GM18499 (cell line): ENCODE data around the gene DTNB.
"Not testable (repeated sequence)": the region's sequence is repeated elsewhere in the genome, so short reads cannot be mapped to it uniquely, and the experiment has no call there.

ENCODE experiments used
- ATAC-seq: cut with Tn5 transposase; IDR thresholded peaks from one replicate; pipeline ENCODE4 v1.9.1; 2021; ENCODE audit warnings: moderate number of reproducible peaks; ENCODE audit not compliant: insufficient read depth, unreplicated experiment

Gene DTNB

DNA sequence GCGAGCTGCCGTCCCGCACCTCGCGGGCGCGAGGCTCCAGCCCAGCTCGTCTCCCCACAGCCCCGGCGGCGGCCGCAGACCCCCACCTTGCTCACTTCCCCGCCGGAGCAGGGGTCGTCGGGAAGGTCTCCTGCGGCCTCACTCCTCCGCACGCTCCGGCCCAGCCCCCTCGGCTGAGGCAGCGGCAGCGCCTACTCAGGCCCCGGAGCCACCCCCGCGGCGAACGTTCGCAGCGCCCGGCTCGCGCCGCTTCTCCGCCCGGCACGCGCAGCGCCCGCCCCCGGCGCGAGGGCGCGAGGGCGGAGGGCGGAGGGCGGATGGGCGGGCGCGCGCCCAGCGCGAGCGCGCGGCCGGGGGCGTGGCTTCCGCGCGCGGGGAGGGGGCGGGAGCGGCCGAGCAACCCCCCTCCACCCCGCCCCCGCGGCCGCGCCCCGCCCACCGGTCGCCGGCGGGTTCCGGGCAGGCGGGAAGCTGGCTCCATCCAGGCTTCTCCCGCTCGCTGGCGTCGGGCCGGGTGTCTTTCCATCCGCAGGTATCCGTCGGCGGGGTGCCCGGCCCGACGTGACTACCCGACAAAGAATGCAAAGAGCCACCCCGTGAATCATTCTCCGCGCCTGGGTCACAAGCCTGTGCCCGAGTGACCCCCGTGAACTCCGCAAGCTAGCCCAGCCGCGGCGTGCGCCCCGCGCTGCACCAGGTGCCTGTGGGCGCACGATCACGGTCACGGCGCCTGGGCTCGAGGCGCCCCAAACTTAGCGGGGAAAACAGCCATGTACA, at the start of gene DTNB:
Gene DTNB (minus strand): TSS at position 278 of the 777 bp plus-strand sequence. CDS start 20,917 bp downstream, outside the sequence.
- no peak for ATAC-seq

DNA sequence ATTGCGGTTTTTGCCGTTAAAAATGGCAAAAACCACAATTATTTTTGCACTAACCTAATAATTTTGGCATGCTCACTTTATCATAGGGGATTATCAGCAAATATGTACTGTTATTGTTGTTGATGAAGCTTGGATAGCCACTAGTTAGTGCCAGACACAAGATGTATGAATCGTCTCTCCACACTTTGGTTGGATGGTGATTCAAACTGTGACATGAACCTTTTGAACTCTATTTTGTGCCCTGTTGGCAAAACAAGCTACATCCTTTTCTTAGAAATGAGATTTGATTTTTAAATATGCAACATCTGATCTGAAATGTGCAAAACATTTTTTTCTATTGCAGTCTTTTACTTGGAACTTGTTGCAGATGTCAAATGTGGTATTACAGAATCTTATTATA, 48.8 kb upstream of the DTNB start:
- no peak for ATAC-seq

DNA sequence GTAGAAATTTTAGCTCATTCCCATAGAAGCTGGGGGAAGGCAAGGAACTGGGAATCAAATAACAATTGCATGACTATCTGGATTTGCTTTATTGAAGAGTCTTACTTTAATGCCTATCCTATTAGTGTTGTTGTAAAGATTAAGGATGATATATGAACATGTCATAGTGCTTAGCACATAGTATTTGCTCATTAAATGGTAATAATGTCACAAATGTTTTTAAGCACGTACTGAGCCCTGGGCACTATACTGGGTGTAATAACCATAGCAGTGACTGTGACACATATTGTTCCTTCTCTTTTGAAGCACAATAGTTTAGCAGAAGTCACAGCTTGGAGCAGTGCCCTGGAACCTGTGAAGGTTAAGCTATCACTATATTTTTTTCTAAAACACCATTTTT, 47.2 kb upstream of the DTNB start:
- no peak for ATAC-seq

DNA sequence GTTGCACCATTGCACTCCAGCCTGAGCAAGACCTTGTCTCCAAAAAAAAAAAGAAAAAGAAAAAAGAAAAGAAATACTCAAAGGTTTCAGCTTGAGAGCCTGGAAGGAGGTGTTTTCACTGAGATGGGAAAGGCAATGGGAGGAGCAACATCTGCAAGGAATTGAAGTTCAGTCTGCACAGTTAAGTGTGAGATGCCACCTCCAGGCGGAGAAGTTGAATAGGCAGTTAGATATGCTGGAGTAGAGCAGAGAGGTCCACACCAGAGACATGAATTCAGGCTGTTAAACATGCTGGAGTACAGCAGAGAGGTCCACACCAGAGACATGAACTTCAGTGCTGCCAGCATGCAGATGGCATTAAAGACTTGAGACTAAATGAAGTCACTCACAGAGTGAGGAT, 41.4 kb upstream of the DTNB start:
- no peak for ATAC-seq

DNA sequence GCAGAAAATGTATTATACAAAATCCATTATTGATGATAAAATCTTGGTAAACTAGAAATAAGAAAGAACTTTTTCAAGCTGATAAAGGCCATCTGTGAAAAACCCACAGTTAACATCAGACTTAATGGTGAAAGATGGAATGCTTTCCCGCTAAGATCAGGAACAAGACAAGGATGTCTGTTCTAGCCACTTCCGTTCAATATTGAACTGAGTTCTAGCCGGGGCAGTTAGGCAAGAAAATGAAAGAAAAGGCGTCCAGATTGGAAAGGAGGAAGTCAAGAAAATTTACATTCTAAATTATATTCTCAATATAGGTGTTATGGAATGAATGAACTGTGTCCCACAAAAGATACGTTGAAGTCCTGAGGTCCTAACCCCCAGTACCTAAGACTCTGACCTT, 39.1 kb upstream of the DTNB start:
- ATAC-seq = no peak

DNA sequence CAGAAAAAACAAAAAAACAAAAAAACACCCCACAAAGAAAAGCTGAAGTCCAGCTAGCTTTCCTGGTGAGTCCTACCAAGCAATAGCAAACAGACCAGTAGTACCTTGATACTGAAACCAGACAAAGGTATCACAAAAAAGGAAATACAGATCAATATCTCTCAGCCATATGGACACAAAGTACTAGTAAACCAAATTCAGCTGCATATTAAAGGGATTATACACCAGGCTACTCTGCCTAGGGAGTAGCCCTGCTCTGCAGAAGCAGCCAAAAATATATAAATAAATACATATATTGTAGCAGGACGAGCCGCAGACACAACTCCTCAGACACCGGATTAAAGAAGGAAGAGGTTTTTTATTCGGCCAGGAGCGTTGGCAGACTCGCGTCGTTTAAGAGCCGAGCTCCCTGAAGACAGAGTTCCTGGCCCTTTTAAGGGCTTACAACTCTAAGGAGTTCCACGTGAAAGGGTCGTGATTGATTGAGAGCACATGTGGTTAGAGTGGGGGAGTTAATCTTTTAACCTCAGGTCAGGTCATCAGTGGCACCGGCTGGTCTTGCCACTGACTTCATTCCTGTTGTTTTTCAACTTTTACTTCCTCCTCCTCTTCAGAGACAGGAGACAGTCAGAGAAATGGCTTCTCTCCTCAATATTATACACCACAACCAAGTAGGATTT, 38.4 kb upstream of the DTNB start:
- ATAC-seq = no peak

DNA sequence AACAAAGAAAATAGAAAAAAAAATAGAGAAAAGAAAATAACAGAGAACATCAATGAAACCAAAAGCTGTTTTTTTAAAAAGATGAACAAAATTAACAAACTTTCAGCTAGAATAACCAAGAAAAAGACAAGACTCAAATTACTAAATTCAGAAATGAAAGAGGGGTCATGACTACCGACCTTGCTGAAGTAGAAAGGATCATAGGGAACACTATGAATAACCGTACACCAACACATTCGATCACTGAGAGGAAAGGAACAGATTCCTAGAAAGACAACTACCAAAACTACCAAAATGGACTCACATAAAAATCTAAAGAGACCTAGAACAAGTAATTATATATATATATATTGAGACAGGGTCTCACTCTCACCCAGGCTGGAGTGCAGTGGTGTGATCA, 37.4 kb upstream of the DTNB start:
- ATAC-seq = no peak

DNA sequence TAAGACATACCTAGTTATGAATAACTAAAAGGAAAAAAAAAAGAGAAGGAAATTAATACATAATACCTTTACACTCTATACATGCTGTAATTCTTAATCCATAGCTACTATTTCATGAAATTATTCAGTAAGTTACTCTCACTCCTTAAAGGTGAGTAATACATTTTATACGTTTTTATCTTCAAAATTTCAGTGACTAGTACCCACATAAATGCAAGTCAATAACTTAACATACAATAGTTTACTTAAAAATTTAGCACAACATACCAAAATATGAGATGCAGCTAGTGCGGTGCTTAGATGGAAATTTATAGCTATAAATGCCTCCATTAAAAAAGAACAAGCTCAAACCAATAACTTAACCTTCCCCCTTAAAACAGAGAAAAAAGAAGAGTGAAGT, 36.0 kb upstream of the DTNB start:
- ATAC-seq = no peak

DNA sequence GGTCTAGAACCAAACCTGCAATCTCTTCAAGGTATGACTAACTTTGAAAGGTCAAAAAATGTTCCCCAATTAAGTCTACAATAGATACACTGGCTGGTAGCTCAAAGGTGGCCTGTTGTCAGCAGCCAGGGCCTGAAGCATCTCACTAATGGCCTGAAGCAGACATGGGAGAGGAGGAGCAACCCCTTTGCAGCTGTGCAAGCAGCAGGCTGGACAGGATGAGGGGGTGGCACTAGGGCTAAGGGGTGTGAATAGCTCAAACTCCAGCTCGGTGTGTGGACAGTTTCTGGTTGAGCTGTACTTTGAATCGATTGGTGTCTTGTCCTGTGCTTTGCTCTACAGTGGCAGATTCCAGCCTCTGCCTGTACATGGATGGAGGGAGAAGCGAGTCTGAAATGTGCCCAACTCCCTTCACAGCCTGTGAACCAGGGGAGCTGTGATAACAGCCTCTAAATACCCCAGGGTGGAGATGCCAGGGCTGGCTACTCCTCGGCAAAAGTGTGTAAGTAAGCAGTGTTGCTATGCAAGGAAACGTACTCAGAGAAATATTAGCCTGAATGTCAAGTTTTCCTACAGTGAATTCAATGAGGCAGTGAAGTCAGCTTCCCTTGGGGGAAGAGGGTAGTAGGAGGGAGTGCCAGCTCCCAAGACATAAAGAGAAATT, 34.7 kb upstream of the DTNB start:
- no peak for ATAC-seq

DNA sequence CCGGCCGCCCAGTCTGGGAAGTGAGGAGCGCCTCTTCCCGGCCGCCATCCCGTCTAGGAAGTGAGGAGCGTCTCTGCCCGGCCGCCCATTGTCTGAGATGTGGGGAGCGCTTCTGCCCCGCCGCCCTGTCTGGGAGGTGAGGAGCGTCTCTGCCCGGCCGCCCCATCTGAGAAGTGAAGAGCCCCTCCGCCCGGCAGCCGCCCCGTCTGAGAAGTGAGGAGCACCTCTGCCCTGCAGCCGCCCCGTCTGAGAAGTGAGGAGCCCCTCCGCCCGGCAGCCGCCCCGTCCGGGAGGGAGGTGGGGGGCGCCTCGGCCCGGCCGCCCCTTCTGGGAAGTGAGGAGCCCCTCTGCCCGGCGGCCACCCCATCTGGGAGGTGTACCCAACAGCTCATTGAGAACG, 32.2 kb upstream of the DTNB start:
- not testable (repeated sequence) for ATAC-seq

DNA sequence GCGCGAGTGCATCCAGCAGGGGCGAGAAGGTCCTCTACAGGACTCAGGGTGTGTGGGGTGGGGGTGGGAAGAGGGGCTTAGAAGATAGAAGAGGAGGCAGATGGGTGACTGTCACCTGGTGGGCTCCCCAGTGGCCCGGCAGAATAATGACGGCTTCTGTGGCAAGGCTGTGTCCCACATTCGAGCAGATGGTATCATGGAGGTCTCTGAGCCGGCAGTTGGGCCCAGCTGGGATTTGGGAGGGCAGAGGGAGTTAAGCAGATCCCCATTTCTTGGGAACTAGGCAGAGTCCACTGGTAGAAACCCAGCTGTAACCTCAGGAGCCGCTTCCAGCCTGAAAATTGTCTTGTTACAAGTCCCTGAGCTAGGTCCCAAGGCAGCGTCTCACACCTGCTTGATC, 28.4 kb upstream of the DTNB start:
- ATAC-seq = no peak

DNA sequence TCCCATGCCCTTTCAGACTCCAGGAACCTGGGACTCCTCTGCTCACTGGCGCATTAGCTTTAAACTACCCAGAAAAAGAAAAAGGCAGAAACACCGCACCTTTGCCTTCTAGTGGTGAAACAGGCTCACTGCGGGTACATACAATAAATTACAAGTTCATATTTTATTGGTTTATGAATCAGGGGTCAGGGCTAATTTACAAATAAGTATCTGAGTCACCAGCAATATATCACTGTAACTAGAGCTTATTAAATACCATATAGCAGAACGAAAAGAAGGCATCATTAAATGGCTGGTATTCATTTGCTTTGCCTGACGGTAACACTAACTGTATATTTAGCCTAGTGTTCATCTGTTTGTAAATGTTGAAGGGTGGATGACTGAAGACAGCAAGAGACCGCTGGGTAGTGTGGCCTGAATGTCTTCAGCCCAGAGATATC, 26.9 kb upstream of the DTNB start:
- ATAC-seq = no peak

DNA sequence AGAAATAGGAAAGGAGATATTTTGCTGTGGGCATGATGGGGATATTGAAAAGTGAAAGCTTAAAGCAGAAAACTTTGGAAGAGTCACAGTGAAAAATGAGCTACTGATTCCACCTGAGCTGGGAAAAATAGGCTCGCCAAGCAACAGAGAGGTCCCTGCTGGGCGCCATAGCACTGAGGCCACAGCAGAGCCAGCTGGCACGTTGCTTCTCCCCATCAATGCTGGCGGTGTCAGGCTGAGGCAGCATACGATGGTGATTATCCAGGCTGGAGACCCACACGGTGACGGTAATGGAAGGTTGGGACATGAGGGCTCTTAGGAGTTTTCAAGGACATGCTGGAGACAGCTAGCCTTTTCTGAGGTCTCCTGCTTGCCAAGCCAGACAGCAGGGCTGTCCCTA, 25.8 kb upstream of the DTNB start:
- ATAC-seq = no peak

DNA sequence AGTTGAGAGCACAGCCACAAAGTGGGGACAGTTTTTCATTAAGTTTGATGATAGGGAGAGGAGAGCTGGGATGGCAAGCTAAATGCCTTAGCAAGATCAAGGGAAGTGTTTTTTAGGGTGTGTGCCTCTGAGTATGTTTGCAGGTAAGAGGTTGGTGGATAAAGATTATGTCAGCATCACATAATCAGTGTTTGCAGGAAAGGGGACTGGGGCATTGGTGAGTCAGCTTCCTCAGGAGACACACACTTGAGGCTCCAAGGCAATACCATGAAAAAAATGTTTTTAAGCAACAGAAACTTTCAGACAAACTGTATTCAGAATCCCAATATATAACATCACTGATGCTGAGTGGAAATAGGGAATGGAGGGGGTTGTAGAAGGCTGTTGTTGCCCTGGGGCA, 25.4 kb upstream of the DTNB start:
- ATAC-seq = no peak

DNA sequence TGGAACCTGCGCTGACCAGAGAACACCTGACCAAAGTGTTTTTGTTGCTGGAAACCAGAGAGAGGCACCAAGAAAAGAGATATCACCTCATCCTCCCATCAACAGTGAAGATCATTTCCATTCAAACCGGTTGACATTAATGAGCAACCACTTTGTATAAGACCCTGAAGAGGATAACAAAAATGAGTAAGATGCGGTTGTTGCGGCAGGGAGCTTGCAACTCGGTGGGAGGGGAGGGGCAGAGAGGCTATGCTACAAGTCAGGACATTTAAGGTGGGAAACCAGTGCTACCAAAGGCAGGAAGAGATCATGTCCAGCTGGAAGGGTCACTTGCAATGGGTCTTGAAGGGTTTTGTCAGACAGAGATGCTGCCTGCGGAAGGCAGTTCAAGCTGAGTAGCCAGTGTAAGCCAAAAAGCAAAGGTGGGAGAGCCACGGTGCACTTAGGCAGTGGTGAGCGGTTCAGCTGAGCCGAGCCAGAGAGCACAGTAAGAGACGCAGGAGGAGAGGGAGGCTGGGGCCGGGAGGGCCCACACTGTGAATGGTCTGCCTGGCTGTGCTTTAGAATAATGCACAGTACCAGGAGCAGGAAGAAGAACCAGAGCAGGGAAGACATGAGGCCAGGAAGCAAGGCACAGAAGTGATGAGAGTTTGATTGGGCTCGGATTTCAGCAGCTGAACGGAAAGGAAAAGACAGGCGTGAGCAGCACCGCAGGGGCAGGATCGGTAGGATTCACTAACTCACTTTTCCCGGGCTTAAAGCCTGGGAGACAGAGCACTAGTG, 24.4 kb upstream of the DTNB start:
- ATAC-seq = no peak

DNA sequence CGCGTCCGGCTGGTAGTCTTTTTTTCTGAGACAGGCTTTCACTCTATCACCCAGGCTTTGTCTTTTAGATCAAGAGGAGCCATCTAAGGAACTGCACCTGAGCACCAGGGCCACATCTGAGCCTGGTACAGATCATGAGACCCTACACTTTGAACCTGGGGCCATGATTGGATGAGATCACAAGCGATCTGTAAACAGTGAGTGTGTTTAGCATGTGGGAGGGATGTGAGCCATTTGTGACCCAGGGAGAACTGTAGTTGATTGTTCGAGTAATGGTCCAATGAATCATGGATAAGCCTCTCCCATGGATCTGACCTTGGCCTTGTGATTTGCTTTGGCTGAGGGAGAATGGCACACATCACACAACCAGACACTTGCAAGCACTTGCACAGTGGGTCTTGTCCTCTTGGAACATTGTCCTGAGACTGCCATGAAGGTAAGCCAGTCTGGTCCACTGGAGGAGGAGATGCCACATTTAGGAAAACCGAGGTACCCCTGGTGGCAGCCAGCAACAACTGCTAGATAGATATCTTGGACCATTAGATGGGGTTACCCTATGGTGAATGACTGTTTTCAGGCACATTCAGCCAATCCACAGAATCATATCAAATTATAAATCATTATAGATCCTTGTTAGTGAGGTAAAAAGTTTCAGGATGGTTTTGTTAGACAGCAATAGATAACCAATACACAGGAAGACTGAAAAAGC, 19.5 kb upstream of the DTNB start:
- no peak for ATAC-seq

DNA sequence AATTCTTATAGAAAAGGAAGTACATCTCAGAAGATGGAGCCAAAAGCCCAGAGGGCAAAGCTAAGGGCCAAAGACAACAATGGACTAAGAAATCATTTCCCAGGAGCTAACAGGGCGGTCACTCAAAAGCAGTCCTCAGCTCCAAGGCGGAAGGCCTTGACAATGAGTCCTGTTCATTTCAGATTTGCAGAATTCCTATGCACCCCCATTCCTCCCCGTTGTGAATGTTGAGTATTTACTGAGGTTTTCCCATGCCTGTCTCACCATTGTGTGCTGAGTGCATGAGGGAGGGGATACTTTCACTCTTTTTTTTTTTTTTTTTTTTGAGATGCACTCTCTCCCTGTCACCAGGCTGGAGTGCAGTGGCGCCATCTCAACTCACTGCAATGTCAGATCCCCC, 18.8 kb upstream of the DTNB start:
- no peak for ATAC-seq

DNA sequence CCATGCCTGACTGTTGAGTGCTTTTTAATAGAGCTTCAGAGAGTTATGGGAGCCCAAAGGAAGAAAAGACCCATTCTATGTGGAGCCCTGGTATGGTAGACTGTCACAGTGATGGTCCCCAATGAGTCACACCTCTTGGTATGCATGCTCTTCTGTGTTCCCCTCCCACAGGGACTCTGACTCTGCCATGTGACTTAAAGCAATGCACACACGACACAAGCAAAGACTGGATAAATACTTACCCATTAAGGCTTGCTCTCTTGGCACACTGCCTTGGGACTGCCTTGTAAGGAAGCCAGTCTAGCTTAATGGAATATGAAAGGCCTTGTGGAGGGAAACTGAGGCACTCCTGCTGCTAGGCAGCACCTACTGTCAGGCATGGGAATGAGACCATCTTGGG, 16.7 kb upstream of the DTNB start:
- ATAC-seq = no peak

DNA sequence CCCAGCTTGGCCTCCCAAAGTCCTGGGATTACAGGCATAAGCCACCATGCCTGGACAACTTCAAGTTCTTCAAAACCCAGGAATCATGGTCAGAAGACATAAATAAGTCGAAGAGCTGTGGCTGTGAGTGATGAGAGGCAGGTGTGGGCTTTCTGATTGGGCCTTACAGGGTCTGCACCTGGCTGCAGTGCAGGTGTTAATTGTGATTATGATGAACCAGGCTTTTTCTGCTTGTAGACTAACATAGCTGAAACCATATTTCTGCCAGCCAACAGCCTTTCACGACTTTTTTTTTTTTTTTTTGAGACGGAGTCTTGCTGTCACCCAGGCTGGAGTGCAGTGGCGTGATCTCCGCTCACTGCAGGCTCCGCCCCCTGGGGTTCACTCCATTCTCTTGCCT, 14.9 kb upstream of the DTNB start:
- no peak for ATAC-seq

DNA sequence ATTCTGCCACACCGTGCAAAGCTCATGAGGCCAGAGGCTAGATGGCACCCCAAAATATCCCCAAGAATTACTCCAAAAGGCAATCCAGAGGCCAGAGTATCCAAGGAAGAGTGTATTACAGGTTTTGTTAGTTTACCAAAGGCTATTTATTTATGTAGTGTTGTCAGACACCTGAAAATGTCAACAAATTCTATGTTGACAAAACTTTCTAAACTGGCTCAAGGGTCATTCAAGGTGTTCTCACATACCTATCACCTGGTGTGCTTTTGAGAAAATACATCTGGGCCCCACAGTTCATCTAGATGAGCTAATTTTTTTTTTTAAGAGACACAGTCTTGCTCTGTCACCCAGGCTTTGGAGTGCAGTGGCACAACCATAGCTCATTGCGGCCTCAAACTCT, 12.4 kb upstream of the DTNB start:
- ATAC-seq = no peak
